Endothelial cell of umbilical vein (primary cell): Measurements from ENCODE around the gene NEDD9. TPM values are rescaled to one million over a fixed set of nuclear protein-coding genes. Genes with fewer than 3 reads are reported as not detected.

Experiments
- BruUV-seq: library from RNA; stranded (reverse); fragments of 400-500 nt; replicated peaks from 2 replicates; lab custom pipeline; 2021; lab: Mats Ljungman, UMichigan
- CTCF ChIA-PET: fragments of 300-600, 350-600 bp; sonication (Branson Sonifier 250); formaldehyde crosslinking; loops from one replicate; lab custom pipeline; 2021; ENCODE audit warnings: antibody characterized with exemption, inconsistent platforms; lab: Charles Lee
- POLR2A ChIA-PET: fragments of 300-600, 350-600 bp; sonication (Branson Sonifier 250); formaldehyde crosslinking; loops from one replicate; lab custom pipeline; 2021; ENCODE audit warnings: antibody characterized with exemption, inconsistent platforms; lab: Charles Lee
- DNase-seq: peaks from one replicate; pipeline ENCODE4 v3.0.0-alpha.2; 2011; ENCODE audit warnings: low read depth, low spot score
- FAIRE-seq: peaks from 2 replicates; lab custom pipeline; 2011; peaks lifted over from hg19 to GRCh38; lab: Jason Lieb, UNC
- H2AFZ ChIP-seq: 2 replicates; pipeline ENCODE4 v1.6.0; 2012; ENCODE audit warnings: low read depth, low read length, control low read depth, inconsistent platforms
- H3K27ac ChIP-seq: 2 replicates; pipeline ENCODE4 v1.5.1; 2011; ENCODE audit warnings: low read depth, mild to moderate bottlenecking, control low read depth, low read length, moderate library complexity; ENCODE audit not compliant: insufficient read depth
- H3K27me3 ChIP-seq, 2 experiments: 2 replicates each; pipeline versions ENCODE4 v1.6.0 to v1.6.1; 2011; ENCODE audit warnings: low read length in 2 of 2, mixed read lengths in 1 of 2; ENCODE audit not compliant: control insufficient read depth in 2 of 2, insufficient read depth in 2 of 2
- H3K36me3 ChIP-seq, 2 experiments: 2 replicates in 1 of 2; 3 replicates in 1 of 2; pipeline ENCODE4 v1.5.1; 2011; ENCODE audit warnings: low read length in 2 of 2, mild to moderate bottlenecking in 1 of 2, moderate library complexity in 1 of 2; ENCODE audit not compliant: control insufficient read depth in 2 of 2, insufficient read depth in 2 of 2; ENCODE audit errors: extremely low read depth in 1 of 2
- H3K4me1 ChIP-seq: 3 replicates; pipeline ENCODE4 v1.5.1; 2011; ENCODE audit warnings: mild to moderate bottlenecking, low read length; ENCODE audit not compliant: control insufficient read depth, insufficient read depth; ENCODE audit errors: extremely low read depth
- H3K4me2 ChIP-seq: 2 replicates; pipeline ENCODE4 v1.6.1; 2011; ENCODE audit warnings: low read length, control low read depth, mixed read lengths; ENCODE audit not compliant: insufficient read depth
- H3K4me3 ChIP-seq, 3 experiments: fragments of 200-600 bp in 1 of 3; sonication (generic), shearing (Covaris generic) in 1 of 3; replicated peaks in 1 of 3; 2 replicates each; pipeline ENCODE4 v1.5.1; 2011 to 2016; ENCODE audit warnings: control low read depth in 3 of 3, low read length in 3 of 3, mild to moderate bottlenecking in 2 of 3, inconsistent platforms in 1 of 3, low read depth in 1 of 3, moderate library complexity in 1 of 3; ENCODE audit not compliant: insufficient read depth in 1 of 3
- H3K79me2 ChIP-seq: 2 replicates; pipeline ENCODE4 v1.6.0; 2012; ENCODE audit warnings: low read length, inconsistent platforms; ENCODE audit not compliant: control insufficient read depth, insufficient read depth
- H3K9ac ChIP-seq: replicated peaks from 2 replicates; pipeline ENCODE3; 2011; ENCODE audit warnings: low read length, control low read depth; ENCODE audit not compliant: insufficient read depth; ENCODE audit errors: extremely low read depth
- H3K9me1 ChIP-seq: replicated peaks from 3 replicates; pipeline ENCODE4 v1.6.0; 2011; ENCODE audit warnings: mild to moderate bottlenecking, low read length; ENCODE audit not compliant: control insufficient read depth, insufficient read depth; ENCODE audit errors: extremely low read depth
- H3K9me3 ChIP-seq: replicated peaks from 2 replicates; pipeline ENCODE4 v1.5.1; 2012; ENCODE audit warnings: low read length, inconsistent platforms; ENCODE audit not compliant: control insufficient read depth, insufficient read depth
- H4K20me1 ChIP-seq: replicated peaks from 2 replicates; pipeline ENCODE3; 2011; ENCODE audit warnings: mild to moderate bottlenecking, low read length; ENCODE audit not compliant: control insufficient read depth, insufficient read depth; ENCODE audit errors: extremely low read depth
- CTCF ChIP-seq, 2 donors: IDR thresholded peaks; 1 replicate in 1 of 2; 2 replicates in 1 of 2; pipeline ENCODE4 v1.5.1; 2011; ENCODE audit warnings: low read length in 2 of 2, mild to moderate bottlenecking in 2 of 2, moderate library complexity in 2 of 2, control low read depth in 1 of 2, inconsistent platforms in 1 of 2, low read depth in 1 of 2; ENCODE audit not compliant: insufficient read depth in 1 of 2; ENCODE audit errors: extremely low read depth in 1 of 2
- EZH2 ChIP-seq: IDR thresholded peaks from 2 replicates; pipeline ENCODE4 v1.6.1; 2012; ENCODE audit warnings: borderline replicate concordance, low read depth, mild to moderate bottlenecking, moderate library complexity, low read length, inconsistent platforms; ENCODE audit not compliant: severe bottlenecking
- FOS ChIP-seq: IDR thresholded peaks from 2 replicates; pipeline ENCODE4 v1.6.1; 2011; ENCODE audit warnings: mild to moderate bottlenecking, low read length, moderate library complexity, borderline replicate concordance; ENCODE audit not compliant: insufficient read depth
- GATA2 ChIP-seq: IDR thresholded peaks from 2 replicates; pipeline ENCODE4 v1.7.0; 2011; ENCODE audit warnings: low read depth, mild to moderate bottlenecking, moderate library complexity, mixed read lengths, low read length; ENCODE audit not compliant: insufficient read length, insufficient read depth
- JUN ChIP-seq: IDR thresholded peaks from 2 replicates; pipeline ENCODE4 v1.6.1; 2011; ENCODE audit warnings: borderline replicate concordance, low read depth; ENCODE audit not compliant: insufficient read length, insufficient read depth
- MAX ChIP-seq: IDR thresholded peaks from 2 replicates; pipeline ENCODE4 v1.6.1; 2011; ENCODE audit not compliant: insufficient read depth, insufficient read length
- MYC ChIP-seq: IDR thresholded peaks from one replicate; pipeline ENCODE4 v1.6.1; 2011; ENCODE audit warnings: mild to moderate bottlenecking, low read depth, low read length
- POLR2A ChIP-seq: IDR thresholded peaks from 2 replicates; pipeline ENCODE4 v1.6.1; 2012; ENCODE audit warnings: low read depth, mild to moderate bottlenecking, control low read depth, low read length
- POLR2AphosphoS5 ChIP-seq: IDR thresholded peaks from 2 replicates; pipeline ENCODE4 v1.6.1; 2012; ENCODE audit warnings: low read depth, mild to moderate bottlenecking, control low read depth, low read length, moderate library complexity; ENCODE audit not compliant: insufficient read depth
- dilution Hi-C: fragments of 300-500 bp; cut with MboI; formaldehyde crosslinking; loops from one replicate; pipeline ENCODE4 v1.15.0; 2019; ENCODE audit warnings: low sequenced_read_pairs; ENCODE audit not compliant: extremely low pct_ligation_motif_present
- intact Hi-C: fragments of 100-400 bp; cut with micrococcal nuclease; formaldehyde crosslinking; loops from one replicate; pipeline ENCODE4 v1.10.0; 2022
- polyA plus RNA-seq, 4 experiments: library from polyadenylated mRNA; depleted of rRNA in 3 of 4; stranded (reverse) in 3 of 4; unstranded in 1 of 4; fragments of >200 nt; gene quantifications; 2 replicates each; pipeline versions ENCODE4 v1.2.1 to v1.2.3, GENCODE V29; 2011 to 2012; ENCODE audit warnings: missing spikeins in 1 of 4
- total RNA-seq: library from RNA; stranded (reverse); gene quantifications from 2 replicates; pipeline ENCODE4 v1.2.3, GENCODE V29; 2021

Gene NEDD9
- total and polyA plus RNA-seq, 2 donors (not counting 3 experiments of a cell fraction or from before 2014, with no cell fraction given) = 55.2 to 61.0 TPM

- BruUV-seq = no TSS peak
- H3K27ac ChIP-seq = no peak overlapping the region
- H3K4me1 ChIP-seq = no peaks in the 10 kb centered on the region
- H3K4me3 ChIP-seq = no peak overlapping the region
- no peaks in the 10 kb centered on the region for H3K36me3 ChIP-seq
- DNase-seq (no peak), FAIRE-seq (no peak)
- intact Hi-C loops (no loop called here), dilution Hi-C loops (no loop called here)
- ChIA-PET CTCF (interaction anchor here (1.6 to 3.0 kb wide), 2 partner anchors 12 to 17 kb away, joined by 3 to 11 read pairs; no protein-coding TSS in a partner anchor), POLR2A (no interaction called here)
- no peak overlapping the region for H2AFZ ChIP-seq
- H3K4me2 ChIP-seq = no peak overlapping the region
- H3K79me2 ChIP-seq = no peaks in the 10 kb centered on the region
- TF ChIP-seq MAX (no peak), MYC (no peak), JUN (no peak), FOS (no peak), POLR2A (no peak)
- H3K9ac ChIP-seq = no peak overlapping the region
- H4K20me1 ChIP-seq = no peaks in the 10 kb centered on the region
- no peaks in the 10 kb centered on the region for H3K9me1 ChIP-seq
- H3K9me3 ChIP-seq = peaks cover 2% of the 10 kb centered on the region
- H3K27me3 ChIP-seq = no peaks in the 10 kb centered on the region
Measured at GRCh38 chr6:11155589-11155988, 76.9 kb downstream of the NEDD9 start.

GRCh38 chr6:11153447-11153846 is 79.0 kb downstream of the NEDD9 start:
- no peaks in the 10 kb centered on the region for H3K9me3 ChIP-seq
- H3K4me1 ChIP-seq = no peaks in the 10 kb centered on the region
- H3K4me3 ChIP-seq = no peak overlapping the region
- H3K27me3 ChIP-seq = no peaks in the 10 kb centered on the region
- no TSS peak for BruUV-seq
- no peak overlapping the region for H3K4me2 ChIP-seq
- H3K36me3 ChIP-seq = no peaks in the 10 kb centered on the region
- TF ChIP-seq JUN (no peak), GATA2 (no peak), CTCF (IDR thresholded peaks at IDR 0.05; ENCODE audit: extremely low read depth in 1 of 2, insufficient read depth in 1 of 2, low read depth in 1 of 2, low read length in 2 of 2) (no peak), EZH2 (no peak), POLR2AphosphoS5 (no peak), POLR2A (no peak)
- H4K20me1 ChIP-seq = no peaks in the 10 kb centered on the region
- dilution Hi-C loops (no loop called here), intact Hi-C loops (no loop called here)
- FAIRE-seq (no peak), DNase-seq (no peak)
- H3K9ac ChIP-seq = no peak overlapping the region
- no peaks in the 10 kb centered on the region for H3K79me2 ChIP-seq
- H2AFZ ChIP-seq = no peak overlapping the region
- no peaks in the 10 kb centered on the region for H3K9me1 ChIP-seq
- no peak overlapping the region for H3K27ac ChIP-seq
- POLR2A ChIA-PET = no interaction called here
- CTCF ChIA-PET = no interaction called here
